ENCODE results near the gene NCEH1.

GRCh38 chr3:172680684-172681083 lies 30.2 kb downstream of the NCEH1 start:
- no peak for TF ChIP-seq CTCF (IDR thresholded peaks at IDR 0.05)
- TF ChIP-seq POLR2AphosphoS5 (IDR thresholded peaks at IDR 0.05): no peak

Data from sigmoid colon (tissue), 4 donors.